SK-N-MC (cell line): Measurements from ENCODE around the gene TUB.

Source experiments
- DNase-seq: peaks from one replicate; pipeline ENCODE4 v3.0.0-alpha.2; 2011; ENCODE audit warnings: low read depth, low spot score
- H3K27ac ChIP-seq: fragments of 200-600 bp; sonication (generic); 2 replicates; pipeline ENCODE4 v1.5.1; 2016; ENCODE audit warnings: mixed run types
- H3K36me3 ChIP-seq: fragments of 200-600 bp; sonication (generic); 2 replicates; pipeline ENCODE4 v1.6.1; 2017; ENCODE audit warnings: antibody characterized with exemption, low read length, mixed read lengths; ENCODE audit not compliant: insufficient read depth
- H3K4me3 ChIP-seq: fragments of 200-600 bp; sonication (generic); 2 replicates; pipeline ENCODE4 v1.5.1; 2016
- H3K9ac ChIP-seq: fragments of 200-600 bp; sonication (generic); 2 replicates; pipeline ENCODE4 v1.8.0; 2017; ENCODE audit warnings: mixed run types, mixed read lengths; ENCODE audit not compliant: insufficient read length
- H3K9me3 ChIP-seq: fragments of 200-600 bp; sonication (generic); 2 replicates; pipeline ENCODE4 v1.6.1; 2017; ENCODE audit warnings: low read depth, mild to moderate bottlenecking, antibody characterized with exemption, low read length, moderate library complexity, mixed read lengths
- EZH2 ChIP-seq: fragments of 200-600 bp; sonication (generic); IDR thresholded peaks from one replicate; pipeline ENCODE4 v1.6.1; 2017; ENCODE audit warnings: antibody characterized with exemption
- FOXP2 ChIP-seq: optimal IDR thresholded peaks from 2 replicates; pipeline ENCODE3; 2011; ENCODE audit warnings: mild to moderate bottlenecking, moderate library complexity; ENCODE audit not compliant: insufficient read depth; ENCODE audit errors: extremely low read length, control extremely low read depth
- POLR2AphosphoS5 ChIP-seq: IDR thresholded peaks from 2 replicates; pipeline ENCODE4 v1.6.1; 2012; ENCODE audit warnings: mild to moderate bottlenecking, low read depth, low read length, borderline replicate concordance

Gene TUB

GRCh38 chr11:8040921-8041285 is 40.1 kb upstream of the TUB start:
- no peak for DNase-seq
- TF ChIP-seq EZH2 (no peak), FOXP2 (no peak), POLR2AphosphoS5 (no peak)
- Histone ChIP-seq H3K4me3 (no peak overlapping the region), H3K9ac (no peak overlapping the region), H3K27ac (no peak overlapping the region), H3K9me3 (no peaks in the 10 kb centered on the region), H3K36me3 (no peaks in the 10 kb centered on the region)

GRCh38 chr11:8041576-8041975 is 39.4 kb upstream of the TUB start:
- Histone ChIP-seq H3K9ac (no peak overlapping the region), H3K27ac (no peak overlapping the region), H3K9me3 (no peaks in the 10 kb centered on the region), H3K36me3 (no peaks in the 10 kb centered on the region), H3K4me3 (no peak overlapping the region)
- no peak for TF ChIP-seq POLR2AphosphoS5
- TF ChIP-seq FOXP2: no peak
- no peak for DNase-seq

- no peak for DNase-seq
- Histone ChIP-seq H3K4me3 (no peak overlapping the region), H3K27ac (no peak overlapping the region), H3K36me3 (no peaks in the 10 kb centered on the region), H3K9me3 (no peaks in the 10 kb centered on the region), H3K9ac (no peak overlapping the region)
- no peak for TF ChIP-seq POLR2AphosphoS5
- no peak for TF ChIP-seq EZH2
- no peak for TF ChIP-seq FOXP2
These were observed 37.3 kb upstream of the TUB start for GRCh38 chr11:8043756-8044155.

GRCh38 chr11:8045839-8046238 is 35.2 kb upstream of the TUB start:
- no peak overlapping the region for H3K9ac ChIP-seq
- TF ChIP-seq POLR2AphosphoS5 (no peak), FOXP2 (no peak), EZH2 (no peak)
- no peak overlapping the region for H3K4me3 ChIP-seq
- no peak for DNase-seq
- H3K9me3 ChIP-seq: no peaks in the 10 kb centered on the region
- no peak overlapping the region for H3K27ac ChIP-seq
- no peaks in the 10 kb centered on the region for H3K36me3 ChIP-seq

- TF ChIP-seq FOXP2 (no peak), EZH2 (no peak), POLR2AphosphoS5 (no peak)
- Histone ChIP-seq H3K4me3 (no peak overlapping the region), H3K27ac (no peak overlapping the region)
These were observed 33.6 kb upstream of the TUB start for GRCh38 chr11:8047382-8047781.

GRCh38 chr11:8049084-8049483 is 31.9 kb upstream of the TUB start:
- no peak overlapping the region for H3K9ac ChIP-seq
- H3K4me3 ChIP-seq: no peak overlapping the region
- no peak for DNase-seq
- no peak overlapping the region for H3K27ac ChIP-seq
- H3K9me3 ChIP-seq: no peaks in the 10 kb centered on the region
- H3K36me3 ChIP-seq: no peaks in the 10 kb centered on the region
- no peak for TF ChIP-seq EZH2
- TF ChIP-seq POLR2AphosphoS5: no peak
- no peak for TF ChIP-seq FOXP2

More at GRCh38 chr11:8047382-8047781, 33.6 kb upstream of the TUB start:
- Histone ChIP-seq H3K36me3 (no peaks in the 10 kb centered on the region), H3K9ac (no peak overlapping the region), H3K9me3 (no peaks in the 10 kb centered on the region)
- no peak for DNase-seq

- H3K27ac ChIP-seq: no peak overlapping the region
- no peak for DNase-seq
- no peaks in the 10 kb centered on the region for H3K9me3 ChIP-seq
- H3K9ac ChIP-seq: no peak overlapping the region
- H3K4me3 ChIP-seq: no peak overlapping the region
- H3K36me3 ChIP-seq: no peaks in the 10 kb centered on the region
- TF ChIP-seq POLR2AphosphoS5 (no peak), EZH2 (no peak), FOXP2 (no peak)
These were observed 25.7 kb upstream of the TUB start for GRCh38 chr11:8055091-8055835.

- no peak for TF ChIP-seq FOXP2
- TF ChIP-seq POLR2AphosphoS5: no peak
- TF ChIP-seq EZH2: no peak
- no peak for DNase-seq
- Histone ChIP-seq H3K4me3 (no peak overlapping the region), H3K9ac (no peak overlapping the region), H3K9me3 (no peaks in the 10 kb centered on the region), H3K36me3 (no peaks in the 10 kb centered on the region), H3K27ac (no peak overlapping the region)
These were observed 25.0 kb upstream of the TUB start for GRCh38 chr11:8055836-8056526.
